Activated T-helper 1 cell treated with Interleukin-2 at 50 U/mL for 16 hours (primary cell): ENCODE measurements around the gene TXNRD3.
"Not testable (repeated sequence)": the region's sequence is repeated elsewhere in the genome, so short reads cannot be mapped to it uniquely, and the experiment has no call there.

ENCODE experiments used
- DNase-seq: peaks from one replicate; pipeline ENCODE4 v3.0.0-alpha.2; 2020; ENCODE audit warnings: low read depth

The TXNRD3 gene

DNA sequence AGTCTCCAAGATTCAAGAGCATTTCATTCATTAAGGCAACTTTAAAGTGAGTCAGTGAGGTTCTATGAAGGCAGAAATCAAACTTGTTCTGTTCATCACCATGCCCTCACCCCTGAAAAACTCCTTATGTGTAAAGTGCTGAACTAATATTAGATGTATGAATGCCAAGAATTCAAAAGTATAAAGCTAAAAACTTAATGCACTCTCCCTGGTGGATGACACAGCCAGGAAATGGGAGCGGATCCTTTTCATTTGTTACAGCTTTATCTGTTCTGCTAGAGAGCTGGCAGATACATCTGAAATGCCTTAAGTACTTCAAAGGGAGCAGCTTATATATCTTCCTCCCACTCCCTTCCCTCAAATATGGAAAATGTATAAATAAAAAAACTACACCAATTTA is 8.2 kb downstream of the TXNRD3 start:
- DNase-seq = no peak

GRCh38 chr3:126644615-126645014 is 10.3 kb downstream of the TXNRD3 start:
- DNase-seq = no peak

- no peak for DNase-seq
Measured at GRCh38 chr3:126638790-126639189, 16.1 kb downstream of the TXNRD3 start.

- no peak for DNase-seq
Measured at GRCh38 chr3:126636436-126636835, 18.5 kb downstream of the TXNRD3 start.

- DNase-seq = no peak
Measured at GRCh38 chr3:126634803-126635202, 20.1 kb downstream of the TXNRD3 start.

DNA sequence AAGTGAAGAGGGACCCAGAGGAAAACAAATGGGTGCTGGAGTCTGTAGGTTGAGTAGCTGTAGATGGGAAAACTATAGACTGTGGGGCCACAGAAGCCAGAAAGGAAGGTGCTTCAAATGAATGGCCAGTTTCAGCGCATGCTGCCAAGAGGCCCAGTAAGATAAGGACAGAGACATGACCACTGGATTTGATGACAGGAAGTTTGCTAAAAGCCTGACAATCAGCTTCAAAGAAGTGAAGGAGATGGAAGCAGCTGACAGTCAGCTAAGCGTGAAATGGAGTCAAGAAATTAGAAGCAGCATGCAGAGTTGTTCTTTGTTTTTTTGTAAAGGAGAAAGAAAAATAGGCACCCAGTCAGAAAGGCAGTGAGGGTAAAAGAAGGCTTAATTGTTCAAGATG is 24.9 kb downstream of the TXNRD3 start:
- no peak for DNase-seq

DNA sequence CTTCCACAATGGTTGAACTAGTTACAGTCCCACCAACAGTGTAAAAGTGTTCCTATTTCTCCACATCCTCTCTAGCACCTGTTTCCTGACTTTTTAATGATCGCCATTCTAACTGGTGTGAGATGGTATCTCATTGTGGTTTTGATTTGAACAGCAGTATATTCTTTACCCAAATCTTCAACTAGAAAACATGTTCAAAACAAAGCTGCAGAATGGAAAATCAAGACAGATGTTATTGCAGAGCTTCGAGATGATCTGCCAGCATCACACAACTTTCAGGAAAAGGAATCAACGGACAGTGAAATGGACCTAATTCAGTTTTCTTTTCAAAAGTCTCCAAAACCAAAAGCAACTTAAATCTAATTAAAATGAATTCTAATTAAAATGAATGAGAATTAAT is 29.2 kb downstream of the TXNRD3 start:
- DNase-seq = not testable (repeated sequence)

- no peak for DNase-seq
Measured at GRCh38 chr3:126622694-126623093, 32.2 kb downstream of the TXNRD3 start.

- no peak for DNase-seq
Measured at GRCh38 chr3:126621627-126622345, 33.1 kb downstream of the TXNRD3 start.

GRCh38 chr3:126621171-126621570 is 33.8 kb downstream of the TXNRD3 start:
- DNase-seq = no peak

GRCh38 chr3:126620738-126621137 is 34.2 kb downstream of the TXNRD3 start:
- DNase-seq = no peak

DNA sequence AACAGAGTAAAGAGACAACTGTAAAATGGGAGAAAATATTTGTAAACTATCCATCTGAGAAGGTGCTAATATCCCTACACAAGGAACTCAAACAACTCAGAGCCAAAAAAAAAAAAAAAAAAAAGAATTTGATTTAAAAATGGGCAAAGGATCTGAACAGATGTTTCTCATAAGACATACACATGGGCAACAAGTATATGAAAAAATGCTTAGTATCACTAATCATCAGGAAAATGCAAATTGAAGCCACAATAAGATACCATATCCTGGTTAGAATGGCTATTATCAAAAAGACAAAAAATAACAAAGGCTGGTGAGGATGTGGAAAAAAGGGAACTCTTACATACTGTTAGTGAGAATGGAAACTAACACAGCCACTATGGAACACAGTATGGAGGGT is 36.2 kb downstream of the TXNRD3 start:
- DNase-seq = no peak

DNA sequence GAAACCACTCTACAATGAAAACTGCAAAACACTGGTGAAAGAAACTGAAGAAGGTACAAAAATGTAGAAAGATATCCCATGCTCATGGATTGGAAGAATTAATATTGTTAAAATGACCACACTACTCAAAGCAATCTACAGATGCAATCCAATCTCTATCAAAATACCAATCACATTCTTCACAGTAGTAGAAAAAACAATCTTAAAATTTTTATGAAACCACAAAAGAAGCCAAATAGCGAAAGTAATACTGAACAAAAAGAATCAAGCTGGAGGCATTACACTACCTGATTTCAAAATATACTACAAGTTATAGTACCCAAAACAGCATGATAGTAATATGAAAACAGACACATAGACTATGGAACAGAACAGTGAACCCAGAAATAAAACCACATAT is 36.9 kb downstream of the TXNRD3 start:
- no peak for DNase-seq

DNA sequence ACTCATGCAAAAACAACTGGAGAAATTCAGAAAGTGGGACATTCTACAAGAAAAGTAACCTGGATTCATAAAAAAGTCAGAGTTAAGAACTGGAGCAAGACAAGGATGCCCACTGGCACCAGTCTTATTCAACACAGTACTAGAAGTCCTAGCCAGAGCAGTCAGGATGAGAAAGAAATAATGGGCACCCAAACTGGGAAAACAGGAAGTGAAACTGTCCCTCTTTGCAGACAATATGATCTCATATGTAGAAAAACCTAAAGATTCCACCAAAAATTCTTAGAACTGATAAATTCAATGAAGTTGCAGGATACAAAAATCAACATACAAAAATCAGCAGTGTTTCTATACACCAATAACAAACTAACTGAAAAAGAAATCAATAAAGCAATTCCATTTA is 37.4 kb downstream of the TXNRD3 start:
- DNase-seq = no peak

GRCh38 chr3:126616931-126617330 is 38.0 kb downstream of the TXNRD3 start:
- DNase-seq = no peak

DNA sequence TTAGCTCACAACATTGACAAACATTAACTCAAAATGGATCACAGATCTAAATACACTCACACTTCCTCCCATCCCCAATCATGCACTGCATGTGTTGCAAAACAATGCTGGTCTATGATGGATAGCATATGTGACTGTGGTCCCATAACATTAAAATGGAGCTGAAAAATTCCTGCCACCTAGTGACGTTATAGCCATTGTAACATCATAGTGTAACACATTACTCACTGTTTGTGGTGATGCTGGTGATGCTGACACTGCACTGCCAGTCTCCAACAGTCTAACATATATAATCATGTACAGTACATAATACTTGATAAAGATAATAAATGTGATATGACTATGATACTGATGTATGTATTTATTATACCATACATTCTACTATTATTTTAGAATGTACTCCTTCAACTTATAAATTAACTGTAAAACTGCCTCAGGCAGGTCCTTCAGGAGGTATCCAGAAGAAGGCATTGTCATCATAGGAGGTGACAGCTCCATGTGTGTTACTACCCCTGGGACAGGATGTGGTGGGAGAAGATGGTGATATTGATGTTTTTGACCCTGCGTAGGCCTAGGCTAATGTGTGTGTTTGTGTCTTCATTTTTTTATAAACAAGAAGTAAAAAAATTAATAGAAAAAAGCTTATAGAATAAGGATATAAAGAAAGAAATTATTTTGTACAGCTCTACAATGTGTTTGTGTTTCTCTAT is 41.3 kb downstream of the TXNRD3 start:
- no peak for DNase-seq

GRCh38 chr3:126612479-126613205 is 42.3 kb downstream of the TXNRD3 start:
- no peak for DNase-seq

- DNase-seq = no peak
Measured at GRCh38 chr3:126609909-126610308, 45.0 kb downstream of the TXNRD3 start.

DNA sequence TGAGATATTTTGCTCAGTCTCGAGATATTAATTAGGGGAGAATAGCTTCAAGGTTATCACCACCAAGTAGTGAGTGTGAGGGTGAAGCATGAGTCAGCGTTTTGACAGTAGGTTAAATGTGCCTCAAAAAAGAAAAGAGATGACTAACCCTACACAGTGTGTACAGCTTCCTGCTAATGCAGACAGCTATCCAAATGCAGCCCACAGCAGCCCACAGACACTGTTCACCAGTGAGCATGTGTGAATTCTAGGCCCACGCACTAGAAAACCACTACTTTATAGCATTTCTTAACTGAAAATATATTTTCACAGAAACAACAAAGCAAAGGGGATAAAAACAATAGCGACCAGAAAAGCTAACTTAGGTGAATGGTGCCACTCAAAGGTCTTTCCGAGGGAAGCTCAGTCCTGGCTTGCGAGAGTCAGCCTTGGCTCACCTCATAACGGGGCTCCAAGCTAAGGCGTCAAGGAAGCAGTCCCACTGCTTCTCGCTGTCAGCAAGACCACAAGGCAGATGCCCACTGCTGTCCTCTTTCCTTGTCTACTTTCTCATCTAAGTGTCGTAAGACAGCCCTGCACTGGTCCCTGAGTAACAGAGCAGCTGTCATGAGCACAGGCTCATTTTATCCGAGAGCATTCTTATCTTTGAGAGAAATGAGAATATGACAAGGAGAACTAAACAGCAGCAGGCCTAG is 47.6 kb downstream of the TXNRD3 start:
- no peak for DNase-seq

DNA sequence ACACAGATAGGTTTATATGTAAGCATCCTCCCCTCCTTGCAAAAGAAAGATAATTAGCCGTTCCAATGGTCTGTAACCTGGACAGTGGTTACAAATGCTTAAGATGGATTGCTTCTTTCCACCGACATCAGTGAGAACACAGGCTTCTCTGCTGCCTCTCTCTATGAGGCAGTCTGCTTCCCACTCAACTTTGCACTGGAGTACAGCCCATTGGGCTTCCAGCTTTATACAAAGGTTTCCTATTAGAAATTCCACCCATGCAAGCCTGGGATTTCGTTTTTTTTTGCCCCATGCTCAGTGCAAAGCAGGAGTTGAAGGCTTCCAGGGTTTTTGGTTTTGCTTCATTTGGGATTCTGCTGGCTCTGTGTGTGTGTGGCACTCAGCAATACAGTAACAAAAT is 48.9 kb downstream of the TXNRD3 start:
- no peak for DNase-seq

DNA sequence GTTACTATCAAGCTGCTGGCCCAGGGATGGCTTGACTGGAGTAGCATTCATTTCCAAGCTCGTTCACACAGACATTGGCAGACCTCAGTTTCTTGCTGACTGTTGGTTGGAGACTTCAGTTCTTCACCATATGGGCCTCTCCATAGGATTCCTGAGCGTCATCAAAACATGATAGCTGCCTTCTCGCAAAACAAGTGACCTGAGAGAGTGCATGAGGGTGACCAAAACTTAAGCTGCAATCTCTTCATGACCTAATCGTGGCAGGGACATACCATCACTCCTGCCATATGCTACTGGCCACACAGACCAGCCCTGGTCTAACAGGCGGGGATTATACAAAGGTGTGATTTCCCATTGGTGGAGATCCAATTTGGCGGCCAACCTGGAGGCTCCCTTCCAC is 50.2 kb downstream of the TXNRD3 start:
- no peak for DNase-seq

DNA sequence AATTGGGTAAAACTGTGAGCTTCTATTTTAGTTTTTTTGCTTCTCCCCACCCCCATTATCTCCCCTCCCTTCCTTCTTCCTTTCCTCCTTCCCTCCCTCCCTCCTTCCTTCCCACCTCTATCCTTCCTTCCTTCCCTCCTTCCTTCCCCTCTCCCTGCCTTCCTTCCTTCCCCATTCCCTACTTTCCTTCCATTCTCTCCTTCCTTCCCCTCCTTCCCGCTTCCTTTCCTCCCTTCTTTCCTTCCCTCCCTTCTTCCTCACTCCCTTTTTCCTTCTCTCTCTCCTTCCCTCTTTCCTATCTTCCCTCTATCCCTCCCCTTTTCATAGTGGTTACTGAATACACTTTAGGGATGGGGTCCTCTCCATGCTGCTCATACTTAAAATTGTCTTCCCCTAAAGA is 55.8 kb downstream of the TXNRD3 start:
- DNase-seq = no peak

DNA sequence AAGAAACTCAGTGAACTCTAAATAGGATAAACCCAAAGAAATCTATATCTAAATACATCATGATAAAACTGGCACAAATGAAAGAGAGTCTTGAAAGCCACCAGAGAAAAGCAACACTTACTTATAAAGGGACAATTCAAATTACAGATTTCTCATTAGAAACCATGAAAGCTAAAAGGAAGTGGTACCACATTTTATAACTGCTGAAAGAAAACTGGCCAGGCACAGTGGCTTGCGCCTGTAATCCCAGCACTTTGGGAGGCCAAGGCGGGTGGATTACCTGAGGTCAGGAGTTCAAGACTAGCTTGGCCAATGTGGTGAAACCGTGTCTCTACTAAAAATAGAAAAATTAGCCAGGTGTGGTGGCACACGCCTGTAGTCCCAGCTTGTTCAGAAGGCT is 59.4 kb downstream of the TXNRD3 start:
- not testable (repeated sequence) for DNase-seq
